Peyer's patch (tissue), 4 donors: Measurements from ENCODE around the gene GFY. TPM values are rescaled to one million over a fixed set of nuclear protein-coding genes. Genes with fewer than 3 reads are reported as not detected.

Experiments used
- DNase-seq, 3 donors: peaks; one replicate each; pipeline ENCODE4 v3.0.0-alpha.2; 2017 to 2019
- H3K27ac ChIP-seq, 4 donors: fragments of 200-600 bp; sonication (generic); one replicate each; pipeline ENCODE4 v1.5.1; 2016 to 2019
- H3K27me3 ChIP-seq, 2 donors: fragments of 200-600 bp; sonication (generic); one replicate each; pipeline ENCODE4 v1.5.1; 2019
- H3K36me3 ChIP-seq, 3 donors: fragments of 200-600 bp; sonication (generic); one replicate each; pipeline ENCODE4 v1.5.1; 2016 to 2019
- H3K4me1 ChIP-seq, 4 donors: fragments of 200-600 bp; sonication (generic); one replicate each; pipeline ENCODE4 v1.5.1; 2016 to 2019
- H3K4me3 ChIP-seq, 4 donors: fragments of 200-600 bp; sonication (generic); 1 replicate in 3 of 4; 2 replicates in 1 of 4; pipeline ENCODE4 v1.5.1; 2016 to 2019; ENCODE audit warnings: mild to moderate bottlenecking in 1 of 4
- H3K9me3 ChIP-seq, 4 donors: fragments of 200-600 bp; sonication (generic); one replicate each; pipeline ENCODE4 v1.5.1; 2016 to 2019; ENCODE audit warnings: mild to moderate bottlenecking in 1 of 4
- POLR2A ChIP-seq, 2 donors: fragments of 450-650 bp; IDR thresholded peaks; one replicate each; pipeline ENCODE4 v1.5.1; 2017; ENCODE audit warnings: antibody characterized with exemption in 2 of 2, mild to moderate bottlenecking in 2 of 2, moderate library complexity in 2 of 2
- total RNA-seq, 4 donors: library from RNA; depleted of rRNA; stranded (reverse); fragments of >200 nt; gene quantifications; one replicate each; pipeline ENCODE4 v1.1.0, GENCODE V29; 2016
- TF ChIP-seq, protein P1 (sequence below), 6 experiments: fragments of 450-650 bp in 4 of 6; fragments of 200-600 bp in 2 of 6; sonication (generic) in 1 of 6; IDR thresholded peaks; one replicate each; pipeline ENCODE4 v1.5.1; 2017 to 2019; ENCODE audit warnings: antibody characterized with exemption in 6 of 6, mild to moderate bottlenecking in 3 of 6, moderate library complexity in 1 of 6

The GFY gene
- total RNA-seq, 4 donors from 2014 or later, result not detected

DNA sequence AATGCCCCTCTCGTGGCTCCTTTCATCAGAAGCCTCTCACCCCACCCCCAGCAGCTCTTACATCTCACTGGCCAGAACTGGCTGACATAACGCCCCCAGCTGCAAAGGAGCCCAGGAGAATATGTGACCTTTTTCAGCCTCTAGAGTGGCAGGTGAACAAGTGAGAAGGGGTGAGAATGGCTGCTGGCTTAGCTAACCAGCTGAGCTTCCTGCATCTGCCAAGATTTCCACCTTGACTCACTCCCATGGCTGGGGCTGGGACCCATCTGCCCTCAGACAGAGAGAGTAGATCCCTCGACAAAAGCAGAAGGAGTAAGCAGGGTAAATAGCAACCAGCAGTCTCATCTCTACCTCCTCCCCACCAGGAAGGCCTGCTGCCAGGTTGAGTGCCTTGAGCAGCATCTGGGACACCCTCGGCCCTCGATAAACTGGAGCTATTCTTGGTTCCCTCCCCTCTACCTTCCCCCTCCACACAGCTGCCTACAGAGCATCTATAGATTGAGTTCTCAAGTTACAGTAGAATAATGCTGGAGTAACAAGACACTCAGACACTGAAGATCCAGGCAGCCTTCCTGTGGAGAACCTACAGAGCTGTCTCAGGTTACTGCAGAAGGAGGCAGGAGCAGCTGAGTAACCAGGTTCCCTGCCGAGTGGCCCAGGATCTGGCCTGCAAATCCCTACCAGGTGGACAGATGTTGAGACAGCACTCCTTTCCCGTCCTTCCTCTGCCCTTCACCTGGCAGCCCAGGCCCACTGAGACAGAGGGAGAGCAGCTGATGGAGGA, 21.6 kb upstream of the GFY start:
- DNase-seq, result no peak
- Histone ChIP-seq H3K36me3 (no peaks in the 10 kb centered on the region), H3K9me3 (no peaks in the 10 kb centered on the region), H3K4me1 (peaks cover 0 to under 1% (median 0%) of the 10 kb centered on the region in 4 donors), H3K27ac (no peak overlapping the region), H3K27me3 (no peaks in the 10 kb centered on the region), H3K4me3 (no peak overlapping the region)
- TF ChIP-seq POLR2A (IDR thresholded peaks at IDR 0.05), result no peak
- TF ChIP-seq, protein P1, sequence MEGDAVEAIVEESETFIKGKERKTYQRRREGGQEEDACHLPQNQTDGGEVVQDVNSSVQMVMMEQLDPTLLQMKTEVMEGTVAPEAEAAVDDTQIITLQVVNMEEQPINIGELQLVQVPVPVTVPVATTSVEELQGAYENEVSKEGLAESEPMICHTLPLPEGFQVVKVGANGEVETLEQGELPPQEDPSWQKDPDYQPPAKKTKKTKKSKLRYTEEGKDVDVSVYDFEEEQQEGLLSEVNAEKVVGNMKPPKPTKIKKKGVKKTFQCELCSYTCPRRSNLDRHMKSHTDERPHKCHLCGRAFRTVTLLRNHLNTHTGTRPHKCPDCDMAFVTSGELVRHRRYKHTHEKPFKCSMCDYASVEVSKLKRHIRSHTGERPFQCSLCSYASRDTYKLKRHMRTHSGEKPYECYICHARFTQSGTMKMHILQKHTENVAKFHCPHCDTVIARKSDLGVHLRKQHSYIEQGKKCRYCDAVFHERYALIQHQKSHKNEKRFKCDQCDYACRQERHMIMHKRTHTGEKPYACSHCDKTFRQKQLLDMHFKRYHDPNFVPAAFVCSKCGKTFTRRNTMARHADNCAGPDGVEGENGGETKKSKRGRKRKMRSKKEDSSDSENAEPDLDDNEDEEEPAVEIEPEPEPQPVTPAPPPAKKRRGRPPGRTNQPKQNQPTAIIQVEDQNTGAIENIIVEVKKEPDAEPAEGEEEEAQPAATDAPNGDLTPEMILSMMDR (IDR thresholded peaks at IDR 0.05), result no peak

DNA sequence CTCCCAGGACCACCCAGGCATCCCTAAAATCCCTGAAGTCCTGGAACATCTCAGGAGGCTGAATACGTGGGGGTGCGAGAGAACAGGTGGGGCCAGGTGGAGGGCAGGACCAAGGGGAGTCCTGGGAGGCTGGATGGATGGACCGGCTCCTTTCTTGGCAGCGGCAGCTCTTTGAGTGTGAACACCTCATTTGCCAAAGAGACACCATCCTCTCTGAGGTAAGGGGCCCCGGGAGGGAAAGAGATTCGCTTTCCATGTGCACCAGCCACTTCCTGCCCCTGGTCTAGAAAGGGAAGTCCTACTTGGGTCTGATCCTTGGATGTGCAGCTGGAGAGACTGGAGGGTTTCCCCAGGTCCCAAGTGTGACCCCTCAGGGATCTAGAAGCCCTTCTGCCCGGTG, 18.1 kb upstream of the GFY start:
- Histone ChIP-seq H3K4me1 (peaks cover 0 to 14% (median 4%) of the 10 kb centered on the region in 4 donors), H3K4me3 (no peak overlapping the region), H3K36me3 (no peaks in the 10 kb centered on the region), H3K27me3 (no peaks in the 10 kb centered on the region), H3K27ac (no peak overlapping the region), H3K9me3 (no peaks in the 10 kb centered on the region)
- TF ChIP-seq, protein P1 (IDR thresholded peaks at IDR 0.05), result no peak
- no peak for DNase-seq

DNA sequence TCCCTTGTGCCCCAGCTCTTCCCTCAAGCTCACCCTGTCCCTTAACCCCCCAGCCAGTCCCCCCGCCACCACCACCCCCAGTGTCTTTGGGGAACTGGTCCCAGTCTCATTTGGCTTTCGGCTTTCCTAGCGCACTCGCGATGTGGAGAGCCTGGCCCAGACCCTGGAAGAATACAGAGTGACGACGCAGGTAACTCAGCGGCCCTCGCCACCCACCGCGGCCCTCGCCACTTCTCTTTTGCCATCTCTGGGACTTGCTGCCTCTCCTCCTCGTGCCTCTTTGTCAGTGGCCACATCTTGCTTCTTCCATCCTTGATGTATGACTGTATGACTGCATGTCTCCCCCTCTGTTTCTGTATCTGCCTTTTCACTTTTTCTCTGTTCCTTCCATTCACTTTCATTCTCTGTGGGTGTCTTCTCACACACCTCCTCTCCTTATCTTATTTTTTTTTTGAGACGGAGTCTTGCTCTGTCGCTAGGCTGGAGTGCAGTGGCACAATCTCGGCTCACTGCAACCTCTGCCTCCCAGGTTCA, 17.6 kb upstream of the GFY start:
- H3K4me3 ChIP-seq, result no peak overlapping the region
- H3K36me3 ChIP-seq, result no peaks in the 10 kb centered on the region
- peaks cover 0 to 14% (median 4%) of the 10 kb centered on the region in 4 donors for H3K4me1 ChIP-seq
- H3K9me3 ChIP-seq, result no peaks in the 10 kb centered on the region
- no peaks in the 10 kb centered on the region for H3K27me3 ChIP-seq
- no peak for DNase-seq
- TF ChIP-seq, protein P1 (IDR thresholded peaks at IDR 0.05), result no peak
- TF ChIP-seq POLR2A (IDR thresholded peaks at IDR 0.05), result no peak
- no peak overlapping the region for H3K27ac ChIP-seq

DNA sequence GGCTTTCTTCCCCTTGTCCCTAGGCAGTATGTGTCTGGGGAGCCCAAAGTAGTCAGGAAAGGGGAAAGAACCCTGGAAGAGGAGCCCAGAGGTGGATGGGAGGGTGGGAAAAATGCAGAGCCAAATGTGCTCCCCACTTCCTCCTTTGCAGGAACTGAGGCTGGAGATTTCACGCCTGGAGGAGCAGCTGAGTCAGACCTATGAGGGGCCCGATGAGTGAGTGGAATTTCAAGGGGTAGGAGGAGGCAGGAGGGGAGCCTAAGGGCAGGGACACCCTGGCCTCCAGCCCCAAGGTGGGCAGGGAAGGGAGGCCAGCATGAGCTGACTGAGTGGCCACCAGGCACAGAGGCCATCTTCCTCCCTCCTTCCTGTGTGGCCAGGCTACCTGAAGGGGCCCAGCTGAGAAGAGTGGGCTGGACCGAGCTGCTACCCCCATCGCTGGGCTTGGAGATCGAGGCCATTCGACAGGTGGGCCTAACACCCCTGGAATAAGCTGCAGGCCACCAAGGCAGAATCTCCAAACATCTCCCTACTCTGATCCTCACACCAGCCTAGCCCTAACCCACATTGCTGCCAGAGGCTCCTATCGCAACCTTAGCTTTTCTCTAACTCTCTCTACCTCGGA, 16.3 kb upstream of the GFY start:
- DNase-seq, result no peak
- Histone ChIP-seq H3K27me3 (no peaks in the 10 kb centered on the region), H3K4me1 (peaks cover 0 to 14% (median 4%) of the 10 kb centered on the region in 4 donors), H3K27ac (peak overlapping the region in 3 of 4 donors; percentile 34 to 61 (median 52)), H3K36me3 (no peaks in the 10 kb centered on the region), H3K9me3 (no peaks in the 10 kb centered on the region), H3K4me3 (no peak overlapping the region)
- TF ChIP-seq POLR2A (IDR thresholded peaks at IDR 0.05), result no peak
- TF ChIP-seq, protein P1 (IDR thresholded peaks at IDR 0.05), result no peak

DNA sequence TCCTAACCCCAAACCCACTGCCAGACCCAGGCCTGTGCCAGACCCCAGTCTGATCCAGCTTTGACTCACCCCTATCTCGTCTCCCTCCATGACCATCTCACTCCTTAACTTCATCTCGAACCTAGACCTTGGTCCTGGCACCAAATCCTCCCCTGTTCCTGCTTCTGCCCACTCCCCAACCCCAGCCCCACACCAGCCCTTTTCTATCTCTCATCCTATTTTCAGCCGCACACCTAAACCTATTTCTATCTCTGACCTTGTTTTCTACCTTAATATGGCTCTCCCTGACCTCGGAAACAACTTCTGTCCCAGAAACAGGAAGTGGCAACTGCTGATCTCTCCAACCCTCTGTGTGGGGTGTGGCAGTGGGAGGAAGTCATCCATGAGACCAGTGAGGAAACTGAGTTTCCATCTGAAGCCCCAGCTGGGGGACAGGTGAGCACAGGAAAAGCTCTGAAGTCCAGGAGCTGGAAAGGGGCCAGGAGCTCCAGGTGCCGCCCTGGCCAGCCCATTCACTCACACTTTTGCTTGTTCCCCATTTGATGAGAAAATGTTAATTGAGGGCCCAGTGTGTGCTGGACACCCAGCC, 15.7 kb upstream of the GFY start:
- H3K9me3 ChIP-seq, result no peaks in the 10 kb centered on the region
- no peaks in the 10 kb centered on the region for H3K27me3 ChIP-seq
- no peaks in the 10 kb centered on the region for H3K36me3 ChIP-seq
- no peak overlapping the region for H3K4me3 ChIP-seq
- H3K27ac ChIP-seq, result peak overlapping the region in 3 of 4 donors; percentile 34 to 61 (median 52)
- peaks cover 0 to 14% (median 4%) of the 10 kb centered on the region in 4 donors for H3K4me1 ChIP-seq
- TF ChIP-seq, protein P1 (IDR thresholded peaks at IDR 0.05), result no peak
- no peak for TF ChIP-seq POLR2A (IDR thresholded peaks at IDR 0.05)
- peak in 2 of 3 donors; percentile 65 to 66 for DNase-seq
